Epithelial cell of esophagus (primary cell): ENCODE measurements around the gene TWIST1.
A peak's percentile ranks its signal among the peaks of the same experiment; 100 is the strongest.

Experiments used
- DNase-seq: peaks from one replicate; pipeline ENCODE4 v3.0.0; 2010; ENCODE audit warnings: low read depth
- H3K4me3 ChIP-seq: 2 replicates; pipeline ENCODE4 v1.5.1; 2011; ENCODE audit warnings: mild to moderate bottlenecking, low read length, control low read depth
- TF ChIP-seq, protein P1 (sequence below): IDR thresholded peaks from 2 replicates; pipeline ENCODE4 v1.5.1; 2011; ENCODE audit warnings: low read depth, mild to moderate bottlenecking, low read length, control low read depth, inconsistent platforms; ENCODE audit not compliant: insufficient read depth; ENCODE audit errors: missing control alignments

The TWIST1 gene

GRCh38 chr7:19119372-19119771 is 1.9 kb upstream of the TWIST1 start:
- TF ChIP-seq, protein P1, sequence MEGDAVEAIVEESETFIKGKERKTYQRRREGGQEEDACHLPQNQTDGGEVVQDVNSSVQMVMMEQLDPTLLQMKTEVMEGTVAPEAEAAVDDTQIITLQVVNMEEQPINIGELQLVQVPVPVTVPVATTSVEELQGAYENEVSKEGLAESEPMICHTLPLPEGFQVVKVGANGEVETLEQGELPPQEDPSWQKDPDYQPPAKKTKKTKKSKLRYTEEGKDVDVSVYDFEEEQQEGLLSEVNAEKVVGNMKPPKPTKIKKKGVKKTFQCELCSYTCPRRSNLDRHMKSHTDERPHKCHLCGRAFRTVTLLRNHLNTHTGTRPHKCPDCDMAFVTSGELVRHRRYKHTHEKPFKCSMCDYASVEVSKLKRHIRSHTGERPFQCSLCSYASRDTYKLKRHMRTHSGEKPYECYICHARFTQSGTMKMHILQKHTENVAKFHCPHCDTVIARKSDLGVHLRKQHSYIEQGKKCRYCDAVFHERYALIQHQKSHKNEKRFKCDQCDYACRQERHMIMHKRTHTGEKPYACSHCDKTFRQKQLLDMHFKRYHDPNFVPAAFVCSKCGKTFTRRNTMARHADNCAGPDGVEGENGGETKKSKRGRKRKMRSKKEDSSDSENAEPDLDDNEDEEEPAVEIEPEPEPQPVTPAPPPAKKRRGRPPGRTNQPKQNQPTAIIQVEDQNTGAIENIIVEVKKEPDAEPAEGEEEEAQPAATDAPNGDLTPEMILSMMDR = no peak
- no peak for DNase-seq
- no peak overlapping the region for H3K4me3 ChIP-seq

DNA sequence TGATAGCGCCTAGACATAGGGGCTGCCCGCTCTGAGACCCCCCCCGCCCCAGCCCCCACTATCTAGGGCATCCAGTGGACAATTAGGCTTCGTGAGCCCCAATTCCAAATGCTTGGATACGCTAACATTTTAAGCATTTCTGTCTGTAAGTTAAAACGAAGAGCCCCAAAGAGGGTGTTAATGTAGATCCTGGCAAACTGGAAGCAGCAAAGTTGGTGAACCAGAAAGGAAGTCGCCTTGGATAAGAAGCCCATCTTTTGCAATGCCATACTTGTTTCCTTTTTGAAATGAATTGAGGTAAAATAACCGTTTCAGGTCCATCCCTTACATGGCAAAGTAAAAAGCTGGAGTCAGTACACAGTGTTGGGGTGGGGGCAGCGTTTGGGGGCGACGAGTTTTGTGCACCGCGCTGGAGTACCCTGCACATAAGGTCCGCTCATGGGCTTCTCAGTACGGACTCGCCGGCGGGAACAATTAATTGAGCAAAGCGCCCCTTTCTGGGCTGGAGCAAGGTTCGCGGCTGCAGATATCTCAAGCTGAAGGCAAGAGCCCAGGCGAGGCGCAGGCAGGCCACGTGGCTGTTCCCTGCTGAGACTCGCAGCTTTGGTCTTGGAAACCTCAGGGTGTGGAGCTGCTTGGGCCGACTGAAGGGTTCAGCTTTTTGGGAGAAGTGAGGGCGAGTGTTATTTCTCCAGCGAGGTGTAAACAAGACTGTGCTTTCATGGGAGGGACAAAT is 1.4 kb upstream of the TWIST1 start:
- no peak overlapping the region for H3K4me3 ChIP-seq
- no peak for DNase-seq
- TF ChIP-seq, protein P1 = no peak

DNA sequence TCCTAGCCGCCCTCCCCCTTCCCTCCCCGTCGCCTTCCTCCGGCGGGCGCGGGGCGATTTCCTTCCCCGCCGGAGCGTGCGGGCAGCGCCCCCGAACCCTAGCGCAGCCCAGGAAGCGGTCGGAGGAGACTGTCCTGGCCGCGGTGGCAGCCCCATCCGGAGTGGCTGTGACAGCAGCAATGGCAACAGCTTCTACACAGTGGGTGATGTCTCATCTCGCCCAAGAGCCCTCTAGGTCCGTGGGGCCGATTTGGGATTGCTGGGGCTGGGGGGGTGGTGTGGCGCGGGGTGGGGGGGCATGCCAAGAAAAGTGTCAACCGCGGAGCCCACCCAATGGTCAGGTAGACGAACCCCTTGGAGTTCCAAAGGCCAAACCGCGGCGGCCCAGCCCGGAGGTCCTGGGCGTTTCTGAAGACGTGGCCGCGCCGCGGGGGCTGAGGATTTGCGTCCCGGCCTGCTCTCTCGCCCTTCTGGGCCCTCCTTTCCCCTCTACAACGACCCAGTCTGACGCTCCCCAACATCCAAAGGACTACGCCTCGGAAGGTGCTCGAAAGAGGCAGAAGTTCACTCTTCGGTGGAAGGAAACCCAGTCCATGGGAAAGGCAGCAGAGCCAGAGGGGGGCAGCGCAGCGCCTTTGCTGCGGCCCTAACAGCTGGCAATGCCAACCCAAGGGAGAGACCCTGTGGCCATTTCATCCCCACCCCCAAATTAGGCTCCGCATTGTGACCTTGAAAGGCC is 603 bp upstream of the TWIST1 start:
- TF ChIP-seq, protein P1 = no peak
- H3K4me3 ChIP-seq = peak overlapping the region; percentile 59
- no peak for DNase-seq

GRCh38 chr7:19116121-19117090 is 1.0 kb downstream of the TWIST1 start:
- TF ChIP-seq, protein P1 = no peak
- peak overlapping the region; percentile 72 for H3K4me3 ChIP-seq
- DNase-seq = peak; percentile 41

GRCh38 chr7:19114551-19114855 is 2.9 kb downstream of the TWIST1 start:
- TF ChIP-seq, protein P1 = no peak
- DNase-seq = peak; percentile 27
- no peak overlapping the region for H3K4me3 ChIP-seq

- no peak overlapping the region for H3K4me3 ChIP-seq
- TF ChIP-seq, protein P1 = no peak
- peak; percentile 51 for DNase-seq
Measured at GRCh38 chr7:19113855-19114550, 3.4 kb downstream of the TWIST1 start.
